ENCODE measurements around the gene LAIR2.

Gene LAIR2, protein sequence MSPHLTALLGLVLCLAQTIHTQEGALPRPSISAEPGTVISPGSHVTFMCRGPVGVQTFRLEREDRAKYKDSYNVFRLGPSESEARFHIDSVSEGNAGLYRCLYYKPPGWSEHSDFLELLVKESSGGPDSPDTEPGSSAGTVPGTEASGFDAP

DNA sequence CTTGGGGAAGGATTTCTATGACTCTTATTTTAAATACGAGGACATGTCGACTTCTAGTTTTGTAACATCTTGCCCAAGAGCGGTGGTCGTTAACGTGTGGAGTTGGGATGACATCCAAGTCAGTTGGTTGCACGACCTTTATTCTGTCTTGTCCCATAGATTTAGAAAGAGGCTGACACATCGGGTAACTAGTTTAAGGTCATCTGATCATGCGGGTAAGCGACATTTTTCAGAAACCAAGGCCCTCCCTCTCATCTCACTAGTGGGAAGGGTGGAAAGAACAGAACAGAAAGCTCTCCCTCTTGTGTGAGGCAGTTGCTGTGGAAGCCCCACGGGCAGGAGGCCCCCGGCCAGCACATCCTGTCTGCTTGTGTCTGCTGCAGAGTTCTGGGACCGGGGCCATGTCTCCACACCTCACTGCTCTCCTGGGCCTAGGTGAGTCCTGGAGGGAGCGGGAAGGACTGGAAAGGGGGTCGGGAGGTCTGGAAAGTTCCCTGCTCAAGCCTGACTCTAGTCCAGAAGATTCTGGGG, at the start of gene LAIR2:
LAIR2 (plus strand) TSS at position 314 of the 531 bp plus-strand sequence; CDS start at position 402, 88 bp downstream.
- H3K27ac ChIP-seq (ENCODE audit: low read depth, low read length) = no peak within 1 kb of the TSS
- H3K79me2 ChIP-seq (ENCODE audit: insufficient read depth, low read length) = no peaks in the 10 kb centered on the region
- H3K4me2 ChIP-seq (ENCODE audit: low read depth, low read length, poor library complexity, severe bottlenecking) = no peak within 1 kb of the TSS
- no peaks in the 10 kb centered on the region for H3K36me3 ChIP-seq (ENCODE audit: low read length)
- no peaks in the 10 kb centered on the region for H4K20me1 ChIP-seq (ENCODE audit: low read depth, low read length)
- TF ChIP-seq EZH2phosphoT487 (conservative IDR thresholded peaks at IDR 0.05; ENCODE audit: low read length) (no peak), CTCF (IDR thresholded peaks at IDR 0.05; ENCODE audit: insufficient read depth, low read length, poor library complexity, severe bottlenecking) (no peak)
- no peak within 1 kb of the TSS for H3K4me3 ChIP-seq (ENCODE audit: insufficient read depth, low read length, poor library complexity, severe bottlenecking)
- no peaks in the 10 kb centered on the region for H3F3A ChIP-seq (ENCODE audit: insufficient read depth)
- no peak within 1 kb of the TSS for H3K9ac ChIP-seq (ENCODE audit: low read length)
- H3K9me2 ChIP-seq (replicated peaks; ENCODE audit: insufficient read depth, low read length) = no peaks in the 10 kb centered on the region
- H3K27me3 ChIP-seq (ENCODE audit: low read length) = no peaks in the 10 kb centered on the region
- no peak within 1 kb of the TSS for H2AFZ ChIP-seq (ENCODE audit: low read depth, low read length, severe bottlenecking)
- H3K9me3 ChIP-seq (ENCODE audit: insufficient read depth, low read length) = no peaks in the 10 kb centered on the region

DNA sequence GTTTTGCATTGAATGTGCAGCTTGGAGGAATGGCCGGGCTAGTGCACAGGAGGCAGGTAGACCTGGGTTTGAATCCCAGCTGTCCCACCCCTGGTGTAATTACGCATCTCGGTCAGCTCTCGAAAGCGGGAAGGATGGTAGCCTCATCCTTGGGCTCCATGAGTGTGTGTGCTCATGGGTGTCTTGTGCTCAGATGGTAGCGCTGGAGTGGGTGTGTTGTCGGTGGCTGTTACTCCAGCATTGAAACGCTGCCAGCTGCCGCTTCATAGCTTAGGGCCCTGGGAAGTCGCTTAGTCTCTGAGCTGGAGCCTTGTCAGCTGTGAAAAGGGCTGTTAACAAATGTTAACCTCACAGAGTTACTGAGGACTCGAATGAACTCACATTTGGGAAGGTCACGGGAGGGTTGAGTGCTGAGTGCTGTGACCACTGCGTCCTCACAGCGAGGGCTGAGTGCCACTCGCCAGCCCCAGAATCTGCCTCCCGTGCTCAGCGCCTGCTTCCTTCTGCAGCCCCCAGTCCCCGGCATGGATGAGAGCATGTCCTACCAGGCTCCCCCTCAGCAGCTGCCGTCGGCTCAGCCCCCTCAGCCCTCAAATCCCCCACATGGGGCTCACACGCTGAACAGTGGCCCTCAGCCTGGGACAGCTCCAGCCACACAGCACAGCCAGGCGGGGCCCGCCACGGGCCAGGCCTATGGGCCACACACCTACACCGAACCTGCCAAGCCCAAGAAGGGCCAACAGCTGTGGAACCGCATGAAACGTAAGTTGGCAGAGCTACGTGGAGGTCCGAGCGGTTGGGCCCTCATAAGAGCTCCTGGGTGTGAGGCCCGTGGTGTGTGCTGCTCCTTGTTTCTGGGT, 48.5 kb upstream of the LAIR2 start:
- no peaks in the 10 kb centered on the region for H3K9me3 ChIP-seq (ENCODE audit: insufficient read depth, low read length)
- H2AFZ ChIP-seq (ENCODE audit: low read depth, low read length, severe bottlenecking) = no peak overlapping the region
- peaks cover 42% of the 10 kb centered on the region for H3K79me2 ChIP-seq (ENCODE audit: insufficient read depth, low read length)
- no peak overlapping the region for H3K9ac ChIP-seq (ENCODE audit: low read length)
- no peaks in the 10 kb centered on the region for H3K9me2 ChIP-seq (replicated peaks; ENCODE audit: insufficient read depth, low read length)
- TF ChIP-seq EZH2phosphoT487 (conservative IDR thresholded peaks at IDR 0.05; ENCODE audit: low read length) (no peak), CTCF (IDR thresholded peaks at IDR 0.05; ENCODE audit: insufficient read depth, low read length, poor library complexity, severe bottlenecking) (no peak)
- no peaks in the 10 kb centered on the region for H3K27me3 ChIP-seq (ENCODE audit: low read length)
- H3K4me2 ChIP-seq (ENCODE audit: low read depth, low read length, poor library complexity, severe bottlenecking) = no peak overlapping the region
- H3K4me3 ChIP-seq (ENCODE audit: insufficient read depth, low read length, poor library complexity, severe bottlenecking) = no peak overlapping the region
- no peak overlapping the region for H3K27ac ChIP-seq (ENCODE audit: low read depth, low read length)
- no peaks in the 10 kb centered on the region for H3F3A ChIP-seq (ENCODE audit: insufficient read depth)
- 0 out of 2 replicates have a peak, but pooled peaks cover 5% of the 10 kb centered on the region for H3K36me3 ChIP-seq (ENCODE audit: low read length)
- peaks cover 19% of the 10 kb centered on the region; the same call in 1 of the 2 replicates for H4K20me1 ChIP-seq (ENCODE audit: low read depth, low read length)

DNA sequence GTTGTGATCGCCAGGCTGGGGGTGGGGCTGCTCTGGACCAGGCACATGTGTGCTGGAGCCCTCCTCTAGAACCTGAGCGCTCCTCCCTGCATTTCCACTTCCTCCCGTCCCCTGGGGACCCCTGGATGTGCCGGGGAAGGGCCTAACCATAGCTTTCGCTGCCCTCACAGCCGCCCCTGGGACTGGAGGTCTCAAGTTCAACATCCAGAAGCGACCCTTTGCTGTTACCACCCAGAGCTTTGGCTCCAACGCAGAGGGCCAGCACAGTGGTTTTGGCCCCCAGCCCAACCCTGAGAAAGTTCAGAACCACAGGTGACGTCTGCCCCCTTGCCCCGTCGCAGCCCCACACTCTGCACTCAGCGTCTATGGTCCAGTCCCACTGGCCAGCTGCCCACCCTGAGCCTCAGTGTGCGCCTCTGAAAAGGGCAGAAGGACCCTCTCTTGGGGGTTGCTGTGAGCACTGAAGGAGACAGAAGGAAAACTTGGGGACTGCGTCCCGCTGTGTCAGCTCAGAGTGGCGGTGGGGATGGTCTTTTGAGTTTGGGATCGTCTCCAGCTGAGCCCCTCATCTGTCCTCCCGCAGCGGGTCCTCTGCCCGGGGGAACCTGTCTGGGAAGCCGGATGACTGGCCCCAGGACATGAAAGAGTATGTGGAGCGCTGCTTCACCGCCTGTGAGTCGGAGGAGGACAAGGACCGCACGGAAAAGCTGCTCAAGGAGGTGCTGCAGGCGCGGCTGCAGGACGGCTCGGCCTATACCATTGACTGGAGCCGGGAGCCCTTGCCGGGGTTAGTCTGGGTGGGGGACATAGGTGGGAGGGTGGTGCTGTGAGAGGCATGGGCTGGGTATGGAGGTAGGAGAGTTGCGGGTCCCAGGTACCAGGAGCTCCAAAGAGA, 47.6 kb upstream of the LAIR2 start:
- Histone ChIP-seq H3K4me2 (ENCODE audit: low read depth, low read length, poor library complexity, severe bottlenecking) (no peak overlapping the region), H3K36me3 (ENCODE audit: low read length) (0 out of 2 replicates have a peak, but pooled peaks cover 5% of the 10 kb centered on the region), H3K4me3 (ENCODE audit: insufficient read depth, low read length, poor library complexity, severe bottlenecking) (no peak overlapping the region), H3K9me2 (replicated peaks; ENCODE audit: insufficient read depth, low read length) (no peaks in the 10 kb centered on the region), H3K27me3 (ENCODE audit: low read length) (no peaks in the 10 kb centered on the region), H3K9ac (ENCODE audit: low read length) (no peak overlapping the region), H3K27ac (ENCODE audit: low read depth, low read length) (no peak overlapping the region), H2AFZ (ENCODE audit: low read depth, low read length, severe bottlenecking) (no peak overlapping the region), H4K20me1 (ENCODE audit: low read depth, low read length) (peaks cover 15% of the 10 kb centered on the region; the same call in 1 of the 2 replicates), H3K9me3 (ENCODE audit: insufficient read depth, low read length) (no peaks in the 10 kb centered on the region), H3F3A (ENCODE audit: insufficient read depth) (no peaks in the 10 kb centered on the region), H3K79me2 (ENCODE audit: insufficient read depth, low read length) (peaks cover 35% of the 10 kb centered on the region)
- TF ChIP-seq CTCF (IDR thresholded peaks at IDR 0.05; ENCODE audit: insufficient read depth, low read length, poor library complexity, severe bottlenecking) = no peak
- TF ChIP-seq EZH2phosphoT487 (conservative IDR thresholded peaks at IDR 0.05; ENCODE audit: low read length) = no peak
